NOMO-1 (cell line): Measurements from ENCODE around the gene HEMK1.

Experiments used
- DNase-seq, 2 experiments: peaks; one replicate each; lab custom pipeline; 2025; ENCODE audit not compliant: unreplicated experiment in 2 of 2; lab: John Stamatoyannopoulos, UW

Gene HEMK1, protein sequence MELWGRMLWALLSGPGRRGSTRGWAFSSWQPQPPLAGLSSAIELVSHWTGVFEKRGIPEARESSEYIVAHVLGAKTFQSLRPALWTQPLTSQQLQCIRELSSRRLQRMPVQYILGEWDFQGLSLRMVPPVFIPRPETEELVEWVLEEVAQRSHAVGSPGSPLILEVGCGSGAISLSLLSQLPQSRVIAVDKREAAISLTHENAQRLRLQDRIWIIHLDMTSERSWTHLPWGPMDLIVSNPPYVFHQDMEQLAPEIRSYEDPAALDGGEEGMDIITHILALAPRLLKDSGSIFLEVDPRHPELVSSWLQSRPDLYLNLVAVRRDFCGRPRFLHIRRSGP

DNA sequence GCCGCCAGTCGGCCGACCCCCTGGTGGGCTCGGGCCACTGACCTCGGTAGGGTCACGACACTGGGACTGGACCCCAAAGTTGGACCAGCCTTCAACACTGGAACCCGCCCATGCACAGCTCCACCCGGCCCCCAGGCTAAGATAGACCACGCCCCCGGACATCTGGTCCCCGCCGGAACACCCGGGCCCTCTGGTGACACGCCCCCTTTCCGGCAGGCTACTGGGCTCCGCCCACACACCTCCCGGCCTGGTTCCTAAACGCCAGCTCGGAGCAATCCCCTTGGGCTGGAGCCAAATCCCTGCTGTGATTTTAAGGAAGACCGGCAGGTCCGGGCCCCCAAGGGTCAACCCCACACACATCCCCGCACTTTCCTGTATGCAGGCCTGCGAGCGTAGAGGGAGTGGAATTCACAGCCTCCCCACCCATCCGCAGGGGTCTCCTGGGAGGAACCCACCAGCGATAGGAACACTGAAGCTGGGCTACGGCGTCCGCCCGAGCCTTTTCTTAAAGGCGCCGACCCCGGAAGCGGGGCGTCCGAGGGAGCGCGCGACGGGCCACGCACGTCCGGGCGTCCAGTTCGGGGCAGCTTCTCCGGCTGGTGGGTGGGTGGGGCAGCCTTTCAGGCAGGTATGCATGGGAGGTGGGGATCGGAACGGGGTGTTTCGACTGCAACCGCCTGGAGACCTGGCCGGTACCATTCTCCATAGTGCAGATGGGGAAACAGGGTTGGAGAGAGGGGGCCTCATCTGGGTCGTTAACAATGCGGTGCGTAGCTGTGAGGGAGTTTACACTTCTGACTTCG lies at the start of gene HEMK1:
Gene HEMK1, plus strand, starts transcription at position 576 of the 803 bp plus-strand sequence. CDS start 1,583 bp downstream, outside the sequence.
- peak; percentile 86 to 89 for DNase-seq

DNA sequence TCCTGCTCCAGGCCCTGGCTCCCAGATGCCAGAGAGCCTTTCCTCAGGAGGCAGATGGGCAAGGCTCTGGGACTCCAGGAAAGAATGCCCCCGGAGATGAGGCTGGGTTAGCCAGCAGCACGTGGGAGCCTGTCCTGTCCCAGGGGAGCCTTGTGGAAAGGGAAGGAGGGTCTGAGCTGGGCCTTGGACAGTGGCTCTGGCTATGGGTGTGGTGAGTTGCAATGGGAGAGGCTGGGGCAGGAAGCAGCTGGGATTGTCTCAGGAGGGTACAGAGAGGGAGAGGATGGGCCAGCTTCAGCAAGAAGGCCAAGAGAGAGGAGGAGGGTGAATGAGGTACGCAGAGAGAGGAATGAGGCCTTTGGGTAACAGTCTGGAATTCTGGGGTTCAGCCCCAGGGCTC lies 48.5 kb upstream of the HEMK1 start:
- no peak for DNase-seq

DNA sequence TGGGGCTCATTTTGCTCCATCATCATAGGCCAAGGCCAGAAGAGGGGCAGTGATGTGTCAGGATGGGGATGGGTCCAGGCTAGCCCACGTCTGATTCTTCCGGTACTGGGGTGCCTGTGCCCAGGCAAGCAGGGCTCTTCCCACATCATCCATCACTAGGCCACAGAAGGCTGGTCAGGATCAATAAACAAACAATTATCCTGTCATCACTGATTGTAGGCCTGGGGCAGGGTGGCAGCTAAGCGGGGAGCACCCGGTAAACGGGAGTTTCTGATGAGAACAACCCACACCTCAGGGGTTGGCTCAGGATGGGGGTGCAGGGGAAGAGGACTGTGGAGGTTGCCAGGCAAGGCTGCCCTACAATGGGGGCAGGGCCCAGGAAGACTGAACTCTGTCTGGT lies 47.8 kb upstream of the HEMK1 start:
- no peak for DNase-seq

DNA sequence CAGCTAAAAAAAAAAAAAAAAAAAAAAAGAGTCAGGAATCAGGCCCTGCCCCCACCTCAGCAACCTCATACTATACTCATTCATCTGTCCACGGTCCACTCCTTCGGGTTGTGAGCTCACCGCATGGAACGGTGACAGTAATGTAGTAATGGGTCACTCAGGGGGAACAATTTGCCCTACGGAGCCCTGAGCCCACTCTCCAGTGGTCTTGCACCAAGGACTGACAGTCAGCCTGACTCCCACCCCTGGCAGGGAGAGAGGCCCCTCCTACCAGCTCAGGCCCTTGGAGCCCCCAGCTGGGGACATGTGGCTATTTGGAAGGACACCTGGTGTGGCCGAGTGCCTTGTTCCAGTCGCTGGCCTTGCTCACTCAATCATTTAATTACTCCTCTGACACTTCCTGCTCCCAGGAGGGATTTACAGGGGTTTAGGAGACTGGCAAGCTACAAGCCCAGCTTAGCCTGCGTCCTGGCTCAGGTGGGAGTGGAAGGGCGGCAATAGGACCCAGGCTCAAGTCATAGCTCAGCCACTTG lies 46.0 kb upstream of the HEMK1 start:
- no peak for DNase-seq

DNA sequence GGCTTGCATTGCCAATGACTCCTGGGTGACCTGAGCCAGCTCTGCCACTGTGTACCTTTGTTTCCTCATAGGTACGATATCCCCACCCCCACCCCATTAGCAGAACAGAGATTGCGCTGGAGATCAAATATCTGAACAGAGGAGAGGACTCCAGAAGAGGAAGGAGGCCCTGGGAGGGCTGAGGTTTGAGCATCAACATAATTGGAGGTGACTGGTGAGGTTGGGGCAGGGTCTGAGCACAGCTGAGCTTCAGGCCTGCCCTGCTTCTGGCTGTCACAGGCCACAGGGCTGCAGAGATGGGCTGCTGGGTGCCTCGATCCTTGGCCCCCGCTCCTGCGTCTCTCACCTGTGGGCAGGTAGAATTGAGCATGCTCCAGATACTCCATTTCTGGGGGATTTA lies 44.6 kb upstream of the HEMK1 start:
- DNase-seq: no peak

DNA sequence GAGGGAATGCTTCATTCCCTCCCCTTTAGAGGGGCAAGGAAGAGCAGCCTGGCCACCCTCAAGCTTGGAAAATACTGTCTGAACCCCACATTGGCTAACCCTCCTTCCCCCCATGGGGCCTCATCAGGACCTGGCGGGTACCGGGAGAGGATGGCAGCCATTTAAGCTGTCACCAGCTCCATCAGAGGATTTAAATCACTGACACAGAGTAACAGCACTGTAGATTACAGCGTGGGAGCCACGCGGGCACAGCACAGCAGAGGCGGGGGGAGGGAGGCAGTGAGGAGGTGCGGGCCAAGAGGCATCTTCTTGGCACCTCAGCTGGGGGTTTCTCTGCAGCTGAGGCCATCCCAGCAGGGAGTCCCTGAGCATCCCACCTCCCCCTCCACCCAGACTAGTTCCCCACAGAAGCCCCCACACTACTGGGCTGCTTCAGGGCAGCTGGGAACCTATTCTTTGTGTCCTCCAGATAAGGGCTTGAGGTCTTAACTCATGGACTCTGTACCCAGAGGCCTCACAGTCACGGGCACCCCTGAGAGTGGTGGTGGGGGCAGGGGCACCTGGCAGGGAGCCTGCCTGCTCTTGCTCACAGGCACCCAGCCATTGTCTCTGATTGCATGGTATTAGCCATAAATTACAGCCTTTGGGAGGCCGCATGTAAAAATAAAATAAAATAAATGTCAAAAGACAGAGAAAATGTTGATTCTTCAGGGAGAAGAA lies 44.0 kb upstream of the HEMK1 start:
- no peak for DNase-seq

DNA sequence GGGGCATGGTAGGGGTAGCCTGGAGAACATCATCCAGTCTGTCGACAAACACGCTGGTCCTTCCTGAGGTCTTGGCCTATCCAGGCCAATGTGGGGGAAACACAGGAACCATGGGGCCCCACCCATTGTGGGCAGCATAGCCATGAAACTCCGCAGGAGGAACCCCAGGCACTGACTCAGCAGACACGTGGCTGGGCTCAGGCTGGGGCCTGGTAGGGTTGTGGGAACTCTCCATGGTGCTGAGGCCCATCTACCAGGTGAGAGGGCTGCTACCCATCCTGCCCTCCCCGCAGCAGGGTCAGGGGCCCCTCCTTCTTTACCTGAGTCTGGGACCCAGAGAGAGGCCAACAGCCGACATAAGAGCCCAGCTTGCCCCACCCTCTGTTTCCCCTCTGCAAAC lies 43.3 kb upstream of the HEMK1 start:
- DNase-seq: peak; percentile 72 to 79

DNA sequence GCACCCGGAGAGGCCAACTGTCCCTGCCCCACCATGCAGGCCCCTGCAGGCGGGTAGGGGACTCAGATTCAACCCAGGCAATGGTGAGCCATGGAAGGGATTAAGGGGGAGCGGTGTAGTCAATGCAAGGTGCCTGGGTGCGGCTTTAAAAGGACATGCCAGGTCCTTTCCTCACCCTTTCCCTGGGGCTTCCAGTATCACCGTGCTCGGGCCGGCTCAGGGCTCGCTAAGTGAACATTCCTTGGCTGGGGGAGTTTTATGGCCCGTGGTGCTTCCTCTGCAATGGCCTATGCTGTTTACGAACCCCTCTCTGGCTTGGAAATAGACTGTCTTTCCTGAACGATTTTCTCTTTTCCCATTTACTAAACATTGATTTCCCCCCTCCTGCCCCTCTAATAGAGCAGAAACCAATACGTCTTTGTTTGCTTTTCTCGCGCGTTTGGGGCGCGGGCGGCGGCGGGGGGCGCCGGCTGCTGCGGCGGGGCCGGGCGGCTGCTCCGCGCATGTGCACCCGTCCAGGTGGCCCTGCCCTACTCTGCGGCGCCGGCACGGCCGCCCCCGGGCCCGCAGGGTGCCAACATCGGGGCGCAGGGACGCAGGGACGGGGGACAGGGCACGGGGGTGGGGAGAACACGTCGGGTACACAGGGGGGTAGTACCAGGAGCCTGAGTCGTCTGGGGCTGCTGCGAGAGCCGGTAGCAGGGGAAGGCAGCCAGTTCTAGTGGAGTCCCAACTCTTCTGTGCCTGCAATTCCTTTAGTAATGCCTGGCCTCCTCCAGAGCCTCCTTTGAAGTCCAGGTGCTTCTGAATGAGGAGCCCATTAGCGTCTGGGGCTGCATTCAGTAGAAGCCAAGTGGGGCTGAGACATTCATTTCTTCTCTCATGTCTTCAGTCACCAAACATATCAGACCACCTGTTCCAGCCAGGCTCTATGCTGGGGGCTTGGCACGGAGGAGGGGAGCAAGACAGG lies 39.0 kb upstream of the HEMK1 start:
- DNase-seq: no peak

DNA sequence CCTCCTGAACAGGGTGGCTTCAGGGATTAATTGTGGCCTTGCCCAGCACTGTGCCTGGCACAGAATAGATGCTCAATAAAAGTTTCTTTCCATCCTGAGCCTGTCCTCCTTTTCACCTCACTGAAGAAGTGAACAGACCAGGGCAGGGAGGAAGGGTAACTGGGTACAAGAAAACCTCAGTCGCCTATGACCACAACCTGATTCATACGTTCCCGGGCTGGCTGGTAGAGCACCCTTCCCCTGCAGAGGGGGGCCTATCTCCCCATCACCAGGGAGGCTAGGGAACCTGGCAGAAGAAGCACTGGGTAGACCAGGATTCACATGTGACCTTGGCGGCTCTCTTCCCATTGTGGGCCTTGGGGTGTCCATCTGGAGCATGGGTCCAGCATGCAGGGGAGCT lies 38.1 kb upstream of the HEMK1 start:
- no peak for DNase-seq

DNA sequence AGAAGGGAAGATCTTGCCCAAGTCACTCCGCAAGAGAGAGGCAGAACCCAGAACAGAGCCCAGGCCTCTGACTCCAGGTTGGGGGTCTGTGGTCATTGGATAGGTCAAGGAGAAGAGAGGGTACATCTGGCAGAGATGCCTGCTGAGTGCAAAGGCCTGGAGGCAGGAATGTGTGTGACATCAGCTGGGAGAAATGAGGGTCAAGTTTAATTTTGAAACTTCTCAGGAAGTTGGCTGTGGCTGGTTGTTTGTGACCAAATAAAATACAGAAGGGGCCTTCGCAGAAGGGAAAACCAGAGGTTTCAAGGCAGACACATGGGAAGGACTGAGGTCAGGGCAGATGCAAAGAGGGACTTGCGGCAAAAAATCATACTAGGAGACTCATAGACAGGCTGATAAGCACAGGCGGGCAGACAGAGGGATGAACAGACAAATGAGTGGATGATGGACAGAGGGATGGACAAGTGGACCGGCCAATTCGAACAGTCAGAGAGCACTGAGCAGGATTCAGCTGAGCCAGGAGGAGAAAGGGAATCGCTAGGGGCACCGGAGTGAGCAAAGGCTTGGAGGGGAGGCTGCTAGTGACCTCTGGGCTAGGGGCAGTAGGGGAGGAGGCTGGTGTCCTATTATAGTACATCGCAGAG lies 37.1 kb upstream of the HEMK1 start:
- no peak for DNase-seq

DNA sequence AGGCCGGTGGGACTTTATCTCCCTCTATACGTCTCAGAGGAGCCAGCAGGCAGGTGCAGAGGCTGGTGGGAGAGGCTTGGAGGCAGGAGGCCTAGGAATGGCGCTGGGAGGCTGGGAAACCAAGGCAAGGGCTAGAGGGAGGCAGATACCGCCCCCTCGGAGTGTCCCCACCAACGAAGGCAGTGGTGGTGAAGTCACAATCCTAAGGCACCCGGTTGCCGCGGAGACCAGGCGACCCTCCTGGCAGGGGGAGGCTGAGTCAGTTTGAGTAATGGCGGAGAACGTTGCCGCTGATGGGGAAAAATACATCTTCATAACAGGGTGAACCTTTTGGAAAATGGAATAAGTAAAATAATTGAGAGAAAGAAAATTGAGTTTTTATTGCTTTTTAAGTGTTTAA lies 36.0 kb upstream of the HEMK1 start:
- DNase-seq: no peak

DNA sequence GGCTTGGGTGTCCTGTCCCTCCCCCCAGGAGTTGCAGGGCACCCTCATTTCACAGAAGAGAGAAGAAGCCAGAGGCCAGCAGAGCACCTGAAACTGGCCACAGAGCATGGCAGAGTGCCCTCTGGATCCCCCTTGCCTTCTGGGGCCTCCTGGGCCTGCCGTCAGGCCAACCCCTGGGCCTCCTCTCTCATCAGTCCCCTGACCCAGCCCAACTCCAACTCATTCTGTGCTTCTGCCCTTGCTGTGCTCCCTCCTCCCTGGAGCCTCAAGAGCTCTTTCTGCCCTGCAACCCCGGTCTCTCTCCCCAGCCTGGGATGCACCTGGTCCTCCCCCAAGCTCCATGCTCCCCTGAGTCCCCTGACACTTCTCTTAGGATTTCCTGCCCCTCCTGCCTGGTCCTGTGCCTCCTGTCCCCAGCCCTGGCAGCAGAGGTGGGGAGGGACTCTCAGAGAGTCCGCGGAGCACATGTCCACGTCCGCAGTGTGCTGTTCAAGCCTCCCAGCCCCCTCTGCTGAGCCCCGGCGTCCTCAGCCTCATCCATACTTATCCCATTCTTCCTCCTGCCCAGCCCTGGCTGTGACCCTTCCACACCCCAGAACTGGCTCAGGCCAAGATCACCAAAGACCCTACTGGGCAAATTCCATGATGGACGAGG lies 35.4 kb upstream of the HEMK1 start:
- no peak for DNase-seq

DNA sequence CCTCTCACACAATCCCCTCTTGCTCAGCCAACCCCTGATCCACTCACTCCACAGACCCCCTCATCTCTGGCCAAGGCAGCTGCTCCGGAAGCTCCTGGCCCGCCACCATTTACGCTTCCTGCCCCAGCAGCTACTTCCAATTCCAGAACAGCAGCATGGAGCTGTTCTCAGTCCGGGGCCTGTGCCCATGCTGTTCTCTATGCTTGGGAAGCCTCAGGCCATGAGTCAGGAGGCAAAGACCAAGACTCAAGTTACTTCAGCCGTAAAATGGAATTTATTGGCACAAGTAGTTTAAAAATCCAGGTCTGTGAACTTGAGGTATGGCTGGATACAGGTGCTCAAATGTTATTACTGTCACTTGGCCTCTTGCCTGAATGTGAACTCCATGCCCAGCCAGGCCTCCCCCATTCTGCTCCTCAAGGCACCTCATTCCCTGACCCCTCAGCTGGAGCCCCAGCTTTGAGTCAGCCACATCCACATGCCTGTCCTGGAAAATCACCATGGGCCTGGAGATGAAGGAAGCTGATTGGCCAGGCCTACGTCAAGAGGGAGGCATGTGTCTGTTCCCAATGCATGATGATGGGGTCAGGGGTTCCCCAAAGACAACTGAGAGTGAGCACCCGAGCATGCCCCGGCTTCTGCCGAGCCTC lies 34.5 kb upstream of the HEMK1 start:
- no peak for DNase-seq

DNA sequence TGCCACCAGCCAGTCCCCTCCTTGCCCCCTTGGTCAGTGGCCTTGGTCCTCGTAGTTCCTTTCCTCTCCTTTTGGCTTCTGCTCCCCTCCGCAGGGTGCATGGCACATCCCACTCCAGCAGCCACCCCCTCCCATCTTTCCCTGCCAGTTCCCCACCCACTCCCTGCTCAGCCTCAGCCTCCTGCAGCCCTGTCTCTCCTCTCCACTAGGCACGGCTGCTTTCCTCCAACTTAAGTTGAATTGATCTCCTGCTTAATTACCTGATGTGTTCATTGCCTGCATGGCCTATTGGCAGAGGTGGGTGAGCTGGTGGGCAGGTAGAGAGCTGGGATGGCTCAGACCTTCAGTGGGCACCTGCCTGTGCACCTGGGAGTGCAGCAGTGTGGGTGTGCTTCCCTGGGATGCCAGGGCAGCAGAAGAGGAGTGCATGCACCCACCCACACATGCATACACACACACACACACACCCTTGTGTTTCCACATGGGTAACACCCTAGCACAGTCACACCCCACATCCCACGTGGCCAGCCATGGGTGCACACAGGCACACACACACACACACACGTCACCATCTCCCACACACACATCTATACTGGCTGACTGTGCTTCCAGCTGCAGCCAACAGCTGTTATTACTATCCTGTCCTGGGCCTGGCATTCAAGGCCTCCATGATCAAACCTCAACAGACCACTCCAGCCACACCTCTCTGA lies 32.7 kb upstream of the HEMK1 start:
- no peak for DNase-seq

DNA sequence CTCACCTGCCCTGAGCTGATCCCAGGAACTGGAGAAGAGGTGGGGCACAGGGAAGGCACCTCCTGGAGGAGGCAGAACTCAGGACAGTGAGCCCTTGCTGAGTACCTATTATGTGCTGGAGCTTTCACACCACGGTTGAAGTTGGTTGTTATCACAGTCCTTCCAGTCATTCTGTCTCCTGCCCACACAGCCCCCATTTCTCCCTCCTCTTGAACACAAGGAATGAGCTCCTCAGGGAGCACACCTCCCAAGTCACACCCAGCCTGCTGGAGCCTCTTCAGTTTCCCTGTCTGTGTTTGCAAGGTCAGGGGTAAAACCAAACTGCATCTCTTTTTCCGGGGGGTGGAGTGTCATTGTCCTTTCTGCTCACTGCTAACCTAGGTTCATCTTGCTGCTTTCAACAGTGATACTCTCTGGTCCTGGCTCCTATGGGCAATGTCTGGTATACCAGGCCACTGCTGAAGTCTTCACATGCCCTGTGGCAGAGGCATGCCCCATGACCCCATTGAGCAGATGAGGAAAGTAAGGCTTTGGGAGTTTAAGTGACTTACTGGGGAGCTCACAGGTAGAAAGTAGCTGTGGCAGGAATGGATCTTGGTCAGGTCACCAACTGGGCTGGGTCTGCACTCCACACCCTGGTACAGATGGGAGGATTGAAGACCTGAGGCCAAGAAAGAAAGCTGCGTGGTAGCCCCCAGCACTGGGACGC lies 31.7 kb upstream of the HEMK1 start:
- no peak for DNase-seq

DNA sequence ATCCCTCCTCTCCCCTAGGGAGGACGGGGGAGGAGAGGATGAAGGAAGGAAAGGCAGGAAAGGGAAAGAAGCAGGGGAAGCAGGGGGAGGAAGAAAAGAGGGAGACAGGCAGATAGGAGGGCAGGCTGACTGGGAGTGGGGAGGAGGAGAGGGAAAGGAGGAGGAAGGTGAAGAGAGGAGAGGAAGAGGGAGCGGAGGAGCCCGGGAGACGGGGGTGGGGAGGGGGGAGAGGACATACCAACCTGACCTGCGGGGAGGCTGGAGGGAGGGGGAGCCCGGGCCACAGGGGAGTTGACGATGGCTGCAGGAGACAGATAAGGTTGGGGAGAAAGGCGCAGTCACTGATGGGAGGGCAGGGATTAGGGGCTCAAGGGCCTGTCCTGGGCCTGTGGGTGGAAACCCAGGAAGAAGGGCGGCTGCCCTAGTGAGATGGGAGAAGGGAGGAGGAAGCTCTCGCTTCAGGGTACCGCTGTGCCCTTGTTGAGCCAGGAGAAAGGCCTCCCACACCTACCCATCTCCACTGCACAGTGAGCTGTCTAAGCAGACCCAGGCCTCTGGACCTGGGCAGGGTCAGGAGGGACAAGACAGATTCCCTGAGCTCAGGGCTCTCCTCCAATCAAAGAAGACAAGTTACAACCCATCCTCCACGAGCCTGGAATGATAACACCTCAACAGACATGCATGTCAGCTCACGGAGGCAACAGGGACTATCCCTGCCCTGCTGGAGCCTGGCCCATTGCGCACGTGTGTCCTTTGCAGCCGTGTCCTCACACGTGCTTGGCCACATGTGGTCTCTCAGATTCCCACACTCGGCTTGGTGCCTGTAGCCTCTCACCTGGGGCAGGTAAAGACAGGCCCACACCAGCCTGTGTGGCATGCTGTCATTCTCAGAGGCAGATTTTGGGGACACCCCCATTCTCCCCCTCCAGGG lies 29.7 kb upstream of the HEMK1 start:
- no peak for DNase-seq
